Suppressor macrophage (primary cell): Measurements from ENCODE around the gene KRTAP10-8.
"Not testable (repeated sequence)": the region's sequence is repeated elsewhere in the genome, so short reads cannot be mapped to it uniquely, and the experiment has no call there.

Experiments used
- DNase-seq, 4 experiments: peaks; one replicate each; pipeline ENCODE4 v3.0.0-alpha.2; 2020 to 2022

The KRTAP10-8 gene

DNA sequence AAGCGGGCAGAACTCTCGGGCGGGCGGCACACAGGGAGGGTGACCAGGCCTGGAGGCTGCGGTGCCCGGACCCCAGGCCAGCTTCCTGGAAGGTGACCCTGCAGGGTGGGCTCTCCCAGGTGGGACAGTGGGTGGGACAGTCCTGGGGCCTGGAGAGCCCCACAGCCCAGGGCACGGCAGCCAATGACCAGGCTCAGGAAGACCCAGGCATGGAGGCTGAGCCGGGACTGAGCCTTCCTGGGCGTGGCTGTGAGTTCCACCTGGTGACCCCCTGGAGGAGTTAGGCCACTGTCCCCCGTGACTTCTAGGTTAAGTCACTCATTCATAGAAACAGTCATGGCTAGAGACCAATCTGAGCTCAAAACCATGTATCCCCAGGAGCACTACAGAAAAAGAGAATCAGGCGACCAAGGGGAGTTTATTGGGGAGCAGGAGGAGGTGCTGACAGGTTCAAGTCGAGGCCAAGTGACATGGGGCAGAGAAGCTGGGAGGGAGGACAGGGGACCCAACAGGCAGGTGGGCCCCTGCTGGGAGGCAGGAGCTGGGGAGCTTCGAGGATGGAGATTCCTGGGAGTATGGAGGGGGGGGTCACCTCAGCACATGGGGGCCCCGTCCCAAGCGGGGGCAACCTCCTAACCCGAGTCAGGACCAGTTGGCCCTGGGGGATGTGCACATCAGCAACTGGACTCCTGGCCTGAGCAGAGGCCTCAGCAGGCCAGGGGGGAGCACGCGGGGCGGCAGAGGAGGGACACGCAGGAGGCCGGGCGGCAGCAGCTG, 32.6 kb upstream of the KRTAP10-8 start:
- no peak for DNase-seq

DNA sequence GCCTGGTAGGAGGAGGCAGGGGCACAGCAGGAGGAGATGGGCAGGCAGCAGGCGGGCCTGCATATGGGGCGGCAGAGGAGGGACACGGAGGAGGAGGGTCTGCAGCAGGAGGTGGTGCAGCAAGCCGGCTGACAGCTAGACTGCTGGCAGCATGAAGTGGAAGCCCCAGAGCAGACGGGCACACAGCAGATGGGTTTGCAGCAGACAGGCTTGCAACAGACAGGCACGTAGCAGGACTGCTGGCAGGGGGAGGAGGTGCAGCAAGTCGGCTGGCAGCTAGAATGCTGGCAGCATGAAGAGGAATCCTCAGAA, 32.1 kb upstream of the KRTAP10-8 start:
- DNase-seq: no peak

DNA sequence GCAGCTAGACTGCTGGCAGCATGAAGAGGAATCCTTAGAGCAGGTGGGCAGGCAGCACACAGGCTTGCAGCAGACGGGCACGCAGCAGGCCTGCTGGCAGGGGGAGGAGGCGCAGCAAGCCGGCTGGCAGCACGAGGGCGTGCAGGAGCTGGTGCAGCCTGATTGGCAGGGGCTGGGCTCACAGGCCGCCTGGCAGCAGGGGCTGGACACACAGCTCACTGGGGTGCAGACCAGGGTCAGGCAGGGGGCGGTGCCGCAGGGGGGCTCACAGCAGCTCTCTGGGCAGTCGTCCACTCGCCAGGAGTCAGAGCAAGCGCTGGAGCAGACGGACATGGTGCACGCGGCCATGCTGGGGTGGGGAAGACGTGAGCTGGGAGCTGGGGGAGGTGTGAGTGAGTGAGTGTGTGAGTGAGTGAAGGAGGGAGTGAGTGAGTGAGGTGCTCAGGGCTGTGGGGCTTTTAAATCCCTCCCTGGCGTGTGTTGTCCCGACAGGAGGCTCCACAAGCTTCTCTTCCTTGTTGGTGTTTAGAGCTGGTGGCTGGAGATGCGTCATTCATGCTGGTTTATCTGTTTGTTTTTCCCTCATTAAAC, 31.6 kb upstream of the KRTAP10-8 start, which contains the start of gene KRTAP10-5:
TSS of gene KRTAP10-5 (minus strand) at position 374 of the 591 bp plus-strand sequence. CDS start at position 348, 26 bp downstream.
- not testable (repeated sequence) for DNase-seq

DNA sequence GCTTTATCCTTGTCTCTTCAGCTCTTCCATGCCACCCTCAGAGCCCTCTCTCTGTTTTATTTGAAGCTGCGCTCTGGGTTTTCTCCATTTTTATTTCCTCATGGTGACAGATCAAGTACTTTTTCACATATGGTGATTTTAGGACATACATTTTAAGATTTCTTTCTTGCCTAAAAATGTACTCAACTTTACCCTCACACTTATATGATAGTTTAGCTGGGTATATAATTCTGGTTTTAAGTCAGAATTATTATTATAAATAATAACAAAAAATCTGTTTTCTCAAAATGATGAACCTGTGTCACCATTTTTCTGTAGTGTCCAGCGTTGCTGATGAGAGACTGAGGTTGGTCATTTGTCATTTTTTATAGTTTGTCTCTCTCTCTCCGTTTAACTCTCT, 30.7 kb upstream of the KRTAP10-8 start:
- DNase-seq: no peak

DNA sequence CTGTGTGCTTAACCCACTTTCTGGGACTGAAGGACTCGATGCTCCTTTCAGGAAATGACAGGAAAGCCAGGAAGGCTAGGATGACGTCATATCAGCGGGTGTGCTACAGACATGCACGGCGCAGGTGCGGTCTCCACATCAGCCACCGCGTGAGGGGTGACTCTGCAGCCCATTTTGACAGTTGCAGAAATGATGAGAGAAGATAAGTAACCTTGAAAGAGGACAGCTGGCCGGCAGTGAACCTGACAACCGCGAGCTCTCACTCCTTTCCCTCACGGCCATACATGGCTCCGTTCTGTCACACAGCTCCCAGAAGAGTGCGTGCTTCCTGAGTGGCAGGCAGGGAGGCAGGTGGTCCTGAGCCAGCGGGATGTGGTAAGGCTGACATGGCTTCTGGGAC, 29.8 kb upstream of the KRTAP10-8 start:
- DNase-seq: no peak

DNA sequence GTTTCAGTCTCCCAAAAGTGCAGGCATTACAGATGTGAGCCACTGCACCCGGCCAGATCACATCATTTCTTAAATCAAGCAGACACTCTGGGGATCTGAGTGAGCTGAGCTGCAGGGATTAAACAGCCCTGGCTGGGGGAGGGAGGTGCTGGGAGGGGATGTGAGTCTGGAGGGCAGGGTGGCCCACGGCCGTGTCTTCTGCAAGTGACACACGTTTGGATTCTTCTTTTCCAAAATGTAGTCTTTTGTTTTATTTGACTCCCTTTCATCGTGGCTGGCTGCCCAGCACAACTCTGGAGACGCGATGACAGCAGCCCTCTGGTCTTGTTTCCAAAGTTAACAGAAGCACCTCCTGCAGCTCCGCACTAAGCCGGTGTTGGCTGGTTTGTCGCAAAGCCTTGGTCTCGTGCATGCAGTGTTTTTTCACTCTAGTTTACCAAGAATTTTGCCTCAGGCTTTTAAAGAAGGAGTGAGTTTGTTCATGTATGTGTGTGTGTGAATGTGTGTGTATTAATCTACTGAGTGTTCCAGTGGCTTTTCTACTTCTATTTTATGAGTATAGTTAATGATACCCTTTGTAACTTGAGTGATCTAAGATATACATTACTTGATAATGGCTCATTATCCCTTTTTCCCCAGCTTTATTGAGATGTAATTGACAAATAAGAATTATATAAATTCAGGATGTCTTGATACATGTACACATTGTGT, 28.6 kb upstream of the KRTAP10-8 start:
- no peak for DNase-seq

DNA sequence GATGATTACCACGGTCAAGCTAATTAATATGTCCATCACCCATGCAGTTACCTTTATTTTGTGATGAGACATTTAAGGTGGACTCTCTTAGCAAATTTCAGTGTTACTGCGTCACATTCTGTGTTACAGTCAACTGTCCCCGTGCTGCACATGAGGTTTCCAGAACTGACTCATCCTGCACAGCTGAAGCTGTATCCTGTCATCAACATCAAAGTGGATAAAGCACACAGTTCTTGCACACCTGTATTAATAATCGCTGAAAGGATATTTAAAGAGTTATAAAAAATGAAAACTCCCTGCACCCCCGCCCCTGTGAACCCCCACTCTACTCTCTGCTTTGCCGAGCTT, 28.1 kb upstream of the KRTAP10-8 start:
- DNase-seq: no peak

DNA sequence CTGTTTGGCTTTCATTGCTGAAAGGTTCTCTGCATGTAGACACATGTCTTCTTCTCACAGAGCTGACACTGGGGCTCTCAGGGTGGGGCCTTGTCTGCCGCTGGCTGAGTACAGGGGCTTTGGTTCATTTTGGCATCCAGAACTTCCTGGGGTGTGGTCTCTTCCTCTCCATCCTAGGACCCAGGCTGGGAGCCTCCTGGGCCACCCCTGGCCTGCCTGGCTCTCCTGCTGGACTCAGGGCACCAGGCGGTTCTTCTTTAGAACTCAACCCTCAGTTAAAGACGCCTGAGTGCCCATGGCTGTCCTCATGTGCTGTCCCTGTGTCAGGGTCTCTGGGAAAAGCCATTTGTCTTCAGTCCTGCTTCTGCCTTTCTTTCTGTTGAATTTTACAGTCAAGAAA, 26.0 kb upstream of the KRTAP10-8 start:
- no peak for DNase-seq

DNA sequence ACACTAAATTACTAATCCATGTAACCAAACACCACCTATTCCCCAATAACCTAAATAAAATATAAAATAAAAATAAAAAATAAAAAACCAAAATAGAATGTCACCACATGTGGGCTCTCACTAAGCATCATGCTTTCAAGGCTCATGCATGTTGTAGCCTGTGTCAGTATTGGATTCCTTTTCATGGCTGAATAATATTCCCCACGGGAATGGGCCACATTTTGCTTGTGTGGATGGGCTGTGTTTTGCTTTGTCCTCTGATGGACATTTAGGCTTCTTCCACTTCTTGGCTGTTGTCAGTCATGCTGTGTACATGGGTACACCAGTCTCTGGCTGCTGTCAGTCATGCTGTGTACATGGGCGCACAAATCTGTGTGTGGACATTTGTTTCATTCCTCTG, 22.8 kb upstream of the KRTAP10-8 start:
- DNase-seq: no peak

DNA sequence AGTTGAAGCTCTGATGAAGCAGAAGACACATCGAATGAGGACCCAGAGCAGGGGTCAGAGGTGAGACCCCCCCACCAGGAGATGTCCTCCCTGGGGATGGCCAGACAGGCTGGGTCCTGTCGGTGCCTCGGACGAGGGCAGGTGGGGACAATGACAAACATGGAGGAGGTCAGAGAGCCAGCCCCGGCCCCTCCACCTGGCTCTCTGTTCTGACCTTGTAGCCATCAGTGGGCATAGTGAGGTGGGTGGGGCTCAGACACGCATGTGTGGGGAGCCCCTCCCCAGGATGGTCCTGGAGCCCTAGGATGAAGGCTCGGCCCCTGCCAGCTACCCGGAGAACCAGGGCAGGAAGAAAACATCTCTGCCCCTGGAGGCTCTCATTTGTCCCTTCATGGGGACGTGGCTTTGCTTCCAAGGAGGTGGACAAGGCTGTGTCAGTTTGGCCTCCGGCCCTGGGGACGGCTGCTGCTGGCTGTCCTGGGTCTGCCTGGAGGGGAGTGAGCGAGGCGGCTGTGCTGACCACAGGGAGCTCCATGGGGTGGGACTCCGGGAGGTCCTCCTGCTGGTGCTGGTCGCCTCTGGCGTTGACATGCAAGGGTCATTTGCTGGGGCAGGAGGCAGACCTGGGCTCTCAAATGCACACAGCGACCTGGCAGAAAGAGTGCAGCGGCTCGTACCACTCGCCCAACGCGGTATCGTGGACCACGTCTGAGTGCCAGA, 22.1 kb upstream of the KRTAP10-8 start:
- no peak for DNase-seq

DNA sequence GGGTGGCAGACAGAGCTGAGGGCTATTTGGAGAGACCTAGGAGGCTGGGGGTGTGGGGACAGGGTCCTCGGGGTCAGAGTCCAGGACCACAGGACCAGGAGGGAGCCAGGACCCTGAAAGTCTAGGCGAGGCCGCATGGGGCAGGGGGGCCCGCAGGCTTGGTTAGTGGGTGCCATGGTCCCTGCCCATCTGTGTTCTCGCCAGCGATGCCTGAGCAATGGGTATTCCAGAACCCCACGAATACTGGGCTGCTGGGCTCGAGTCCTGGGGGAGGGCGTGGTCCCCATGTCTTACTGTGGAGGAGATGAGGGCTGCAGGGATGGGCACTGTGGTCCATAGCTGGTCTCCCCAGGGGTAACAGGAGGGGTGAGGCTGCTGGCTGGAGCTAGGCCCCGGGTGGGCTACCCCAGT, 21.6 kb upstream of the KRTAP10-8 start:
- DNase-seq: no peak

DNA sequence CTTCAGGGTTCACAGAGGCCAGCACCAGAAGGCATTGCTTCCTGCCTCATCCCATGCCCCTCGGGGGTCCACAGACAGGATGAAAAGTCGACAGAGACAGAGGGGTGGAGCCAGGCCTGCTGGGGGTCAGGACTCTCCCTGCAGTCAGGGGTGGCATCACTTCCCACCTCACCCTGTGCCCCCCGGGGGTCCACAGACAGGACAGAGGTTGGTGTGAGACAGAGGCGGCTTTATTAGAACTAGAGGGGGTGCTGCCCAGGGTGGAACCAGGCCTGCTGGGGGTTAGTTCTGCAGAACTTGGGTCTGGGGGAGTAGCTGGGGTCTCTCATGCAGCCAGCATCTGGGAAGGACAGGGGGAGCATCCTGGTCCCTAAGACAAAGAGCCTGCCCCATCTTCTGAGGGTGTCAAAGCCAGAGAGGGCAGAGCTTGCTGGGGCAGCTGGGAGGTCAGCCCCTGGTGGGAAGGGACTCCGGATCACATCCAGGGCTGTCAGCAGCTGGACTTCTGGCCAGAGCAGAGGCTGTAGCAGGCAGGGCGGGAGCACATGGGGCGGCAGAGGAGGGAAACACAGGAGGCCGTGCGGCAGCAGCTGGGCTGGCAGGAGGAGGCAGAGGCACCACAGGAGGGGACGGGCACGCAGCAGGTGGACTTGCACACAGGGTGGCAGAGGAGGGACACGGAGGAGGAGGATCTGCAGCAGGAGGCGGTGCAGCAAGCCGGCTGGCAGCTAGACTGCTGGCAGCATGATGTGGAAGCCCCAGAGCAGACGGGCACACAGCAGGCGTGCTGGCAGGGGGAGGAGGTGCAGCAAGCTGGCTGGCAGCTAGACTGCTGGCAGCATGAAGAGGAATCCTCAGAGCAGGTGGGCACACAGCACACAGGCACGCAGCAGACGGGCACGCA, 20.7 kb upstream of the KRTAP10-8 start:
- DNase-seq: not testable (repeated sequence)

DNA sequence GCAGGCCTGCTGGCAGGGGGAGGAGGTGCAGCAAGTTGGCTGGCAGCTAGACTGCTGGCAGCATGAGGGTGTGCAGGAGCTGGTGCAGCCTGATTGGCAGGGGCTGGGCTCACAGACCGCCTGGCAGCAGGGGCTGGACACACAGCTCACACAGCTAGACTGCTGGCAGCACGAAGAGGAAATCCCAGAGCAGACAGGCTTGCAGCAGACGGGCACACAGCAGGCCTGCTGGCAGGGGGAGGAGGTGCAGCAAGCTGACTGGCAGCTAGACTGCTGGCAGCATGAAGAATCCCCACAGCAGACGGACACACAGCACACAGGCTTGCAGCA, 20.1 kb upstream of the KRTAP10-8 start:
- DNase-seq: not testable (repeated sequence)

DNA sequence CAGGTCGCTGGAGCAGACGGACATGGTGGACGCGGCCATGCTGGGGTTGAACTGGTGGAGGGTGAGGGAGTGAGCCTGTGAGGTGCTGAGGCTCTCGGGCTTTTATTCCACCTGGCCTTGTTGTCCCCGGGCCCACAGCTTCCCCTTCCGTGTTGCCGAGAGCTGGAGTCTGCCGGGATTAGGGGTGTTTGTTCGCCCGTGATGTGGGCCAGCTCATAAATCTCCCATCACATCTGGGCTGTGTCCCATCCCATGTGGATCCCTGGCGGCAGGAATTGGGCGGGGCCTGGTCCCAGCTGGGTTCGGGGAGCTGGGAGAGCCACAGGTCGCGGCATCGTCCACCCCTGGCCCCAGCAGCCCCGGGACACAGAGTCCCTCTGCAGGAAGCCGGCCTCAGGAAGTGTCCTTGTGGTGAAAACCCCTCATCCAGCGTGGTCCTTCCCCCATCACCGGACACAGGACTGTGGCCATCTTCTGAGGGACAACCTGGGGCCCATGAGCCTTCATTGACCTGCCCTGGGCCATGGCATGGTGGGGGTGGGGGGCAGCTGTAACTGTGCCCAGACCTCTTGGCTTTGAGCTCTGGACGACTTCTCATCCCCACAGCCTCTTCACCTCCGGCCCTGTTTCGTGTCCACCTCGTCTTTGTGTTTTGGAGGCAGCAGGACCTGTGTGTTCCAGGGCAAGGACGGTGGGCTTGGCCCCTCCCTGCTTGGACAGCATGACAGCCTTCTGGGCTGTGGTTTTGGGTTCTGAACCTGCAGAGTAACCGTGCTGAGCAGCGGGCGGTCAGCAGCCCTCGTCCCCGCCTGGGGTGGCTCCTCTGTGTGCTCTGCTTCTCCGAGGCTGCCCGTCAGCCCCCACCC, 19.2 kb upstream of the KRTAP10-8 start, which contains the start of gene KRTAP10-6:
TSS of gene KRTAP10-6 (minus strand) at position 60 of the 866 bp plus-strand sequence. CDS start at position 39, 21 bp downstream.
- no peak for DNase-seq

DNA sequence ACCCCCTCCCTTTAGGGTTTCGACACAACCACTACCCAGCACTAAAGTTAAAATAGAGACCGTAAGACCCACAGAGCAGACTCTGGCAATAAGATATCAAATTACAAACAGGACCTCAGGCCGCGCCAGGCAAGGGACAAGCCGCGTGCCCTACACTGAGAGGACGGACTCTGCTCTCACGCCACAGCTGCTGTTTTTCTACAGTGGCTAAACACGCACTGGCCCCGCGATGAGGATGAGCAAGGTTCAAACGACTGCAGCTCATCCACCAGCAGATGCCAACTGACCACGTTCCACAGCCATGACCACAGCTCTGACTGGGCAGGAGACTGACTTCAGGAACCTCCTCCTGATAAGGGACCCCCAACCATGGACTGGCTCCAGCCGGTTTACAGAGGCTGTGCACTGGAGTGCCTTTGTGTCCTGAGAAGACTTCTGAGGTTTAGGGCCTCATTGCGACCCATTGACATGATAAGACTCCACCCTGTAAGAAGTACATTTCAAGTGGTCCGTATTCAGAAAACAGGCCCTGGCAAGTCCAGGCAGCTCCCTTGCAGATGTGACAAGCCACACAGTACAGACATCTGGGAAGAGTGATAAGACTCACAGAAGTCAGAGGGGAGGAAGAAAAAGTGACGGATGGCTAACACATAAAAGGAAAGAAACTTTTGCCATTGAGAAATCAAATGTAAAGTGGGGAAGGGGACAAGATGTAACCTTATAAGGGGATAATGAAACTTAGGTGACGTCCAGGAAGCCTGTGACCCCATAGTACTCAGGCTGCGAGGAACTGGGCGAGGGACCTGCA, 18.1 kb upstream of the KRTAP10-8 start:
- DNase-seq: no peak

DNA sequence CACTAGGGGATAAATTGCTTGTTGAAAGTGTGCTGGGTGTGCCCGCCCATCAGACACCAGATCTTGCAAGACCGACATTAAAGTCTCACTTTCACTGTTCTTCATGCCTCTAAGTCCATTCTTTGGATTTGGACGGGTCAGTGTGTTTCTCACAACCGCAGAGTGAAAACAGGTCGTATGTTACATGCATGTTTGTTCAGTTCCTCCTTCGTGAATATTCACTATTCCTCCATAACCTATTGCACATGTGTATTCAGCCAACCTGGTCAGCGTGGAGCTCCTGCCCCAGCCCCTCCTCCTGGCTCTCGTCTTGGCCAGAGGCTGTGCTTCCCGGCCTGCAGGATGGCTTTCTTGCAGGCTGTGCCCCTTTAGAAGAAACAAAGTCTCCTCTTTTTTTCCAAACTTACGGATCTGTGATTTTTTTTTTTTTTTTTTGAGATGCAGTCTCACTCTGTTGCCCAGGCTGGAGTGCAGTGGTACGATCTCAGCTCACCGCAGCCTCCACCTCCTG, 17.4 kb upstream of the KRTAP10-8 start:
- no peak for DNase-seq

DNA sequence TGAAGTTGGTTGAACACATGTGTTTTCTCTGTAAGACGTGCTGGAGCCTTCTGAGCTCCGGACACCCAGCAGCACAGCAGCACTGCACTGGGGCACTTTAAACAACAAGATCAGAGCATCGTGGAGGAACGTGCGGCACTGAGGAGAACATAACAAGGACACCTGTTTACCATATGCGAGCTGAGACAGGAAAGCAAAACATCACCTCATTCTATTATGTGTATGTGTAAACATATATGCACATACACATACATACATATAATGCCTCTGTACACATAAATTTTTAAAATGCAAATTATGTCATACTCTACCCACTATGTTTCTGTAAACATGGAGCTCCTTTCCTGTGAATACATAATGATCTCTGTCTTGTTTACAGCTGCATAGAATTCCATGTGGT, 16.4 kb upstream of the KRTAP10-8 start:
- DNase-seq: no peak

DNA sequence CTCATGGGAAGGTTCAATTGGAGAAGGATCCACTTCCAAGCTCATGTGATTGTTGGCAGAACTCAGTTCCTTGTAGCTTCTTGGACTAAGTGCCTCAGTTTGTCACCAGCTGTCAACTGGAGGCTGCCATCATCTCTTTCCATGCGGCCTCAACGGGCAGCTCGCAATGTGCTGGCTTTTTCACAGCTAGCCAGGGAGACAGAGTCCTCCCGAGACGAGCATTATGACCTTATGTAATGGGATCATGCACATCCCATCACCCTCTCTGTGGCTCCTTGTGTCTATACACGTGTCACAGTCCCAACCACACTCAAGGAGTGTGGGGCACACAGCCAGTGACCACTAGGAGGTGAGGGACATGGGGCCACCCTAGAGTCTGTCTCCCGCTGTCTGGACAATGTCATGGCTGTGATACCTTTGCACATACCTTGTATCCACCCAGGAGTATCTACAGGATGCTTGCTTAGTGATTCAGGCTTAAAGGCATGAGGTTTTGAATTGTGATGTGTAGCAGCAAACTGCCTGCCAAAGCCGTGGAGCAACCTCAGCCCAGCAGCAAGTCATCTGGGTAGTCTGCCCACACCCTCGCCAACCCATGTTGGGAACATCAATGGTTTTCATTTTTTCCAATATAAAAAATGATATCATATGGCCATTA, 15.7 kb upstream of the KRTAP10-8 start:
- DNase-seq: no peak

DNA sequence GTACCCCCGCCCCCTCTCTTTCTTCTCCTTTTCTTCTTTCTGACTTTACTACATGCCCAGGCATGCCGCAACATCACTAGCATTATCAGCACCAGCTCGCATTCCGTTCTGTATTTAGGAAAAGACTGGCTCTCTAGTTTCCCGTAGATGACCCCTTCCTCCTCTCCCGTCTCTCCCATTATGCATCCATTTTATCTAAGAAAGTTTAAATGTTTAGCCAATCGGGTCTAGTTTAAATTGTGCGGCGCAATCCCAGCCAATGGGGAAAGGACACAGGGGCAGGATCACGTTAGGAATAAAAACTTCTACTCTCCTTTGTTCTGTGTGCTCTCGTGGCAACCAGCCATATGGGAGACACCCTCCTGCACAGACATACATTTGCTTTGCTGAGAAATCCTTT, 13.8 kb upstream of the KRTAP10-8 start:
- no peak for DNase-seq
